Activated CD4-positive, alpha-beta T cell treated with anti-CD3 and anti-CD28 coated beads, Interleukin-2, amount 50 U/mL, for 1 hour (primary cell): ENCODE data around the gene SLC6A8.
"Not testable (repeated sequence)": the region's sequence is repeated elsewhere in the genome, so short reads cannot be mapped to it uniquely, and the experiment has no call there.

Experiments
- DNase-seq: peaks from one replicate; pipeline ENCODE4 v3.0.0-alpha.2; 2020

Gene SLC6A8

DNA sequence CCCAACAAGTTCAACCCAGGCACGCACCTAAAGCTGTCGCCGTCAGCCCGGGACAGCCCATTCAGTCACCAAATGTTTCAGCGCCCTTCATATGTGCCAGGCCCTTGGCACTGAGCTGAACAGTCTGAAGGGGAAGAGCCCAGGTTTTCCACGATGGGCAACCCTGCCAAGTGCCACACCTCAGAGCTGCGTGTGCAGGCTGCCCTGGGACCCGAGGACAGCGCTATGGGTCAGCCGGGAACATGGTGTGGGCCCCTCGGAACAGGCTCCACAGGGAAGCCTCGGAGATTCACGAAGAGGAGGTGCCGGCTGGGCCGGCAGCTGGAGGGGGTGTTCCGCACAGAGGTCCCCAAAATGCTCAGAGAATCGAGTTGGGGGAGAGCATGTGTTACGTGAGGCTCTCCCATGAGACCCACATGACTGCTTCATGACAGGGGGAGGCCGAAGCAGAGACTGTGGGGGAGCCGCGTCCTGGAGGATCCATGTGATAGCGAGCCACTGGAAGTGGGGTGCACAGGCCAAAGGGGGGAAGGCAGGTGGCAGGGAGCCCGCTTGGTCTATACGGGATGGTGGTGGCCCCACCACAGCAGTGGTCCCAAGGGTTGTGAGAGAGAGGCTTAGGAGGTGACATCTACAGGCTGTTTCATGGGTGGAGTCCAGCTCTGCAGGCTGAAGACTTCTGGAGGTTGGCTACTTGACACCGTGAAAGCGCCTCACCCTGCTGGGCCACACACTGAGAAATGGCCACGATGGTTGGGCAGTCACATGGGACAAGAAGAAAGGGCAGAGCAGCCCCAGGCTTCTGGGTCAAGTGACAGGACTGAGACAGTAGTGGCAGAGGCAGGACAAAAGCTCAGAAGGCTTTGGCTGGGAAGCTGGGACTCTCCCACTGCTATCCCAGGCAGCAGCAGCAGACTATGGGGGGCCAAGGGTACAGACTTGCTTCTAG is 22.3 kb downstream of the SLC6A8 start:
- DNase-seq, result no peak

- no peak for DNase-seq
These were observed 26.5 kb downstream of the SLC6A8 start for GRCh38 chrX:153714256-153714655.

- no peak for DNase-seq
These were observed 29.7 kb downstream of the SLC6A8 start for GRCh38 chrX:153717445-153717844.

GRCh38 chrX:153719238-153719637 is 31.5 kb downstream of the SLC6A8 start:
- DNase-seq, result no peak

GRCh38 chrX:153719701-153720100 is 32.0 kb downstream of the SLC6A8 start:
- DNase-seq, result no peak

- DNase-seq, result no peak
These were observed 35.1 kb downstream of the SLC6A8 start for GRCh38 chrX:153722704-153723350.

DNA sequence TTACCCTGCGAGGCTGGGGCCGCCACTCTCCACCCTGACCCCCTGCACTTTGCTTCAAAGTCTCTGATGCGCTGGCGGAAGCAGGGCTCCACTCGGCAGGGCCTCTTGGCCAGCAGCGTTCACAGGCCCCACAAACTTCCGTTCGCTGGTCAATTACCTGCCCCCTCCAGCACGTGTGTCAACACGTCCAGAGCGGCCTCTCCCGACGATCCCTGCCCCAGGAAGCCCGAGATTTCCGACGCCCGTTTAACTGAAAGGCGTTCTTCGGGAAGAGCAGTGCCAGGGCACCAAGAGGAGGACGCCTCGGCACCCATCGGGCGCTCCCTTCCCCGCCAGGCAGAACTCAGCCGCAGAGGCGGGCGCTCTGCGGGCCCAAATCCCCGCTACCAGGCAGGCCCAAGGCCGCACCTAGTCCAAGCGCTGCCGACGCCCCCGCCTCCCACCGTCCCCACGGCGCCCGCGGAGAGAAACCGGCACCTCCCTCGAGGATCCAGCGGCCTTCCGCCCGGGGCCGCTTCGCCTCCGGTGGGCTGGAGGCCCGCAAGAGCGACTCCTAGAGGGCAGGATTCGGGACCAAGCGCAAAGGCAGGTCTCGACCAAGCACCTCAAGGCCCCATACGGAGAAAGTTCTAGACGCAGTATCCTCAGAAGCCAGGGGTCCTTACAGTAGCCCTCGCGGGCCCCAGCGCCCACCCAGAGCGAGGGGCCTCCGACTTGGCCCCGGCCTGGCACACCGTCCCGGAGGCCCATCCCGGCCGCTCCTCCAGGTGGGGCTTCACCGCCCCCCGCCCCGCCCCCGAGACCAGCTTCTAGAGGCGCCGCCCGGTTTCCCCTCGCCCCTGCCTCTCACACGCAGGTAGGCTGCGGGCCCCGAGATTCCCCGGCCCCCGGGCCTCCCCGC is 35.9 kb downstream of the SLC6A8 start:
- DNase-seq, result peak; percentile 43

GRCh38 chrX:153724252-153725038 is 36.7 kb downstream of the SLC6A8 start, which contains the start of the genes ABCD1 and BCAP31:
ABCD1 (plus strand) TSS chrX:153724856; CDS start chrX:153725267, 411 bp downstream.
BCAP31 (minus strand) TSS chrX:153724387; CDS start chrX:153723244, 1,143 bp downstream.
- peak; percentile 86 for DNase-seq

DNA sequence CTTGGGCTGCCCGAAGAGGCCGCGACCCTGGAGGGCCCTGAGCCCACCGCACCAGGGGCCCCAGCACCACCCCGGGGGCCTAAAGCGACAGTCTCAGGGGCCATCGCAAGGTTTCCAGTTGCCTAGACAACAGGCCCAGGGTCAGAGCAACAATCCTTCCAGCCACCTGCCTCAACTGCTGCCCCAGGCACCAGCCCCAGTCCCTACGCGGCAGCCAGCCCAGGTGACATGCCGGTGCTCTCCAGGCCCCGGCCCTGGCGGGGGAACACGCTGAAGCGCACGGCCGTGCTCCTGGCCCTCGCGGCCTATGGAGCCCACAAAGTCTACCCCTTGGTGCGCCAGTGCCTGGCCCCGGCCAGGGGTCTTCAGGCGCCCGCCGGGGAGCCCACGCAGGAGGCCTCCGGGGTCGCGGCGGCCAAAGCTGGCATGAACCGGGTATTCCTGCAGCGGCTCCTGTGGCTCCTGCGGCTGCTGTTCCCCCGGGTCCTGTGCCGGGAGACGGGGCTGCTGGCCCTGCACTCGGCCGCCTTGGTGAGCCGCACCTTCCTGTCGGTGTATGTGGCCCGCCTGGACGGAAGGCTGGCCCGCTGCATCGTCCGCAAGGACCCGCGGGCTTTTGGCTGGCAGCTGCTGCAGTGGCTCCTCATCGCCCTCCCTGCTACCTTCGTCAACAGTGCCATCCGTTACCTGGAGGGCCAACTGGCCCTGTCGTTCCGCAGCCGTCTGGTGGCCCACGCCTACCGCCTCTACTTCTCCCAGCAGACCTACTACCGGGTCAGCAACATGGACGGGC is 37.5 kb downstream of the SLC6A8 start:
- no peak for DNase-seq

DNA sequence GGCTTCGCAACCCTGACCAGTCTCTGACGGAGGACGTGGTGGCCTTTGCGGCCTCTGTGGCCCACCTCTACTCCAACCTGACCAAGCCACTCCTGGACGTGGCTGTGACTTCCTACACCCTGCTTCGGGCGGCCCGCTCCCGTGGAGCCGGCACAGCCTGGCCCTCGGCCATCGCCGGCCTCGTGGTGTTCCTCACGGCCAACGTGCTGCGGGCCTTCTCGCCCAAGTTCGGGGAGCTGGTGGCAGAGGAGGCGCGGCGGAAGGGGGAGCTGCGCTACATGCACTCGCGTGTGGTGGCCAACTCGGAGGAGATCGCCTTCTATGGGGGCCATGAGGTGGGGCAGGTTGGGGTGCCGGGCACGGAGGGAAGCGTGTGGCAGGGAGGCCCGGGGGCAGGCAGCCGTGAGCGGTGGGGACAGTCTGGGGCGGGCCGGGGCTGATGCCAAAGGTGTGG is 38.1 kb downstream of the SLC6A8 start:
- no peak for DNase-seq

DNA sequence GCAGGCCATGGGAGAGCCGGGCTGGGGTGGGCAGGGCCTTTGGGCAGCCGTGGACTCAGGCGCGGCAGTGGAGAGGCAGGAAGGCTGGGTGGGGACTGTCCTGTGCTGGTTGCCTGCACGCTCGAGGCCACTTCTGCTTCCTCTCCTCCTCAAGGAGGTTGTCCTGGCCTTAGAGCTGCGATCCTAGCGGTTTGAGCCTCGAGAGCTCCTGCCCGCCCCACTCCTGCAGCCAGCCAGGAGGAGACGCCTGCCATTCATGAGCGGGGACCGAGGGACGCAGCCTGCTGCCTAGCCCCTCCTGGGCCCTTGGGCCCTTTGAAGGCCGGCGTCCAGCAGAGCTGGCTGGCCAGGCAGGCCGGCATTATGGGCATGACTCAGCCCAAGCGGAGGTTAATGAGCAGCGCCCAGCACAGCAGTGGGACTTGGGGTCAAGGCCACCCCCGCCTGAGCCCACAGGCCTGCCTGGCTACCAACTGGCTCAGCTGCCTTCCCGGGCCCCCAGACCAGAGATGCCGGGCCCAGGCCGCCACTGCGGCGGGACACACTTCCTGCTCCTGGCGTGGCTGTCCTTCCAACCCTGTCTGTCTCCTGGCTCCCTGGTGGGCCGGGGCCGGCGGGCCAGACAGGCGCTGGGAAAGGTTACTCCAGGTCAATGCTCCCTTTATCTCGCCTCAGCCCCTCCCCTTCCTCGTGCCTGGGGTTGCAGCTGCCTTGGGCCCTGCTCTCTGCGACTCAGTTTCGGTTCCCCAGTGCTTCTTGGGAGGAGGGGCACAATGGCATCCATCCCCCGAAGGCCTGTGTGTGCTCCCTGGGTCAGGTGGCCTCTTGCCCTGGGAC is 38.8 kb downstream of the SLC6A8 start:
- DNase-seq, result peak; percentile 38

GRCh38 chrX:153727123-153727931 is 39.6 kb downstream of the SLC6A8 start:
- DNase-seq, result no peak

- DNase-seq, result no peak
These were observed 40.4 kb downstream of the SLC6A8 start for GRCh38 chrX:153728095-153728494.

DNA sequence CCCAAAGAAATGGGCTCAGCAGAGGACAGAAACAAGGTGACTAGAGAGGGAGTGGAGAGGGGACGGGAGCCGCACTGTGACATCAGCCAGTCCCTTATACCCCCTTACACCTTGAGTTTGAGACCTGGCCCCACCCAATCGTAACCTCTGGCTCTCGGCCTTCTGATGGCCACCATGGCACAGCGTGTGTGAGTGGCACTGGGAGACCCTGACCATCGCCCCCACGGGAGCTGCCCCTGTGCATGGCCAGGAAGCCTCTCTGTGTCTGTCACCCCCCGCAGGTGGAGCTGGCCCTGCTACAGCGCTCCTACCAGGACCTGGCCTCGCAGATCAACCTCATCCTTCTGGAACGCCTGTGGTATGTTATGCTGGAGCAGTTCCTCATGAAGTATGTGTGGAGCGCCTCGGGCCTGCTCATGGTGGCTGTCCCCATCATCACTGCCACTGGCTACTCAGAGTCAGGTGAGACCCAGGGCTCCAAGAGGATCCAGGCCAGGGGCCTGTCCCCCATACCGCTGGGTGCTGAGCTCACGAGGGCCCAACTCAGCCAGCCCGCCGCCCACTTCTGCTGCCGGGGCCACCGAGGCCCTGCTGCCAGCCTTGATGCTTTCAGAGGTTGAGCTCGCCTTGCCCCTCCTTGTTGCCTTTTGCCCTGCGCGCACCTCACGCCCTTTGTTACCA is 41.4 kb downstream of the SLC6A8 start:
- DNase-seq, result no peak

DNA sequence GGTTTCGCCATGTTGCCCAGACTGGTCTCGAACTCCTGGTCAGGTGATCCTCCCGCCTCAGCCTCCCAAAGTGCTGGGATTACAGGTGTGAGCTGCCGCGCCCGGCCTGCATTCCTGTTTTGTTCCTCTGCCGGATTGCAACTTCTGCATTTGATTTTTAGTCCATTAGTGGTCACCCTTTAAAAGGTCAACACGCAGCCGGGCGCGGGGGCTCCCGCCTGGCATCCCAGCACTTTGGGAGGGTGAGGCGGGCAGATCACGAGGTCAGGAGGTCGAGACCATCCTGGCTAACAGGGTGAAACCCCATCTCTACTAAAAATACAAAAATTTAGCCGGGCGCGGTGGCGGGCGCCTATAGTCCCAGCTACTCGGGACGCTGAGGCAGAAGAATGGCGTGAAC is 42.4 kb downstream of the SLC6A8 start:
- DNase-seq, result not testable (repeated sequence)

GRCh38 chrX:153731117-153731844 is 43.6 kb downstream of the SLC6A8 start:
- DNase-seq, result no peak

DNA sequence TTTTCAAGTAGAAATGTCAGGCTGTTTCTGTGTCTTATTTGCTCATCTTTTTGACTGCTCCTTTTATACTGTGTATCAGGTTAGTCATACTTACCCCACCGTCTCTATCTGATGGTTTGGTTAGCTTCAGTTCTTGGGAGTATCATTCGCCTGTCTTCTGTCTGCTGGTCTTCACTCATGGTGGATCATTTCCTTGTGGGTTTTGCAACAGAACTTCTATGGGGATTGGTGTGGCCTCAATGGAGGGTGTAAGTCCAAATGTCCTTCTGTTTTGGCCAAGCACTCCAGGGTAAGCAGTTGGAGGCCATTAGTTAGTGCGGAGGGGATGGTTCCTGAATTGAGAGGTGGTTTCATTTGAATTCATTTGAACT is 44.1 kb downstream of the SLC6A8 start:
- no peak for DNase-seq

DNA sequence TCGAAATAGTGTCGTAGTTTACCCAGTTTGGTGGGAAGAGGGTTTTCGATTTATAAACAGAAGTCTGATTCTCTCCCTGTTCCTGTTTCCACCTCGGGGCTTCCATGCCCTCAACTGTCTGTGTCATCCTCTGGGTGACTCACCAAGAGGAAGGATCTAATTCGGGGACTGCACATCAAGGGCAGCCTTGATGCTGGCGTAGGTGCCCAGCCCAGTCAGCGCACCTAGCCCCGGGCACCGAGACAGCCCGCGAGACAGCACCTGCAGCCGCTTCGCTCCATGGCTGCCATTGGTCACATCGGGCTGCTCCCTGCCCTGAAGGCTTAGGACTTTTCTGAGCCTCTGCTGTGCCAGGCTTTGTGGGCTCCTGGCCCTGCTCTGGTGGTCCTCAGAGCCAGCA is 44.7 kb downstream of the SLC6A8 start:
- DNase-seq, result no peak
